Fibroblast of pulmonary artery (primary cell): ENCODE data around the gene DENND1A.

Experiments
- DNase-seq: peaks from one replicate; pipeline ENCODE4 v3.0.0-alpha.2; 2010; ENCODE audit warnings: low read depth
- H3K4me3 ChIP-seq: replicated peaks from 2 replicates; pipeline ENCODE4 v1.5.1; 2011; ENCODE audit warnings: low read depth, mild to moderate bottlenecking, control low read depth, low read length, moderate library complexity
- TF ChIP-seq, protein P1 (sequence below): IDR thresholded peaks from 2 replicates; pipeline ENCODE4 v1.5.1; 2011; ENCODE audit warnings: mild to moderate bottlenecking, control low read depth, low read length, inconsistent platforms; ENCODE audit errors: missing control alignments

Gene DENND1A

DNA sequence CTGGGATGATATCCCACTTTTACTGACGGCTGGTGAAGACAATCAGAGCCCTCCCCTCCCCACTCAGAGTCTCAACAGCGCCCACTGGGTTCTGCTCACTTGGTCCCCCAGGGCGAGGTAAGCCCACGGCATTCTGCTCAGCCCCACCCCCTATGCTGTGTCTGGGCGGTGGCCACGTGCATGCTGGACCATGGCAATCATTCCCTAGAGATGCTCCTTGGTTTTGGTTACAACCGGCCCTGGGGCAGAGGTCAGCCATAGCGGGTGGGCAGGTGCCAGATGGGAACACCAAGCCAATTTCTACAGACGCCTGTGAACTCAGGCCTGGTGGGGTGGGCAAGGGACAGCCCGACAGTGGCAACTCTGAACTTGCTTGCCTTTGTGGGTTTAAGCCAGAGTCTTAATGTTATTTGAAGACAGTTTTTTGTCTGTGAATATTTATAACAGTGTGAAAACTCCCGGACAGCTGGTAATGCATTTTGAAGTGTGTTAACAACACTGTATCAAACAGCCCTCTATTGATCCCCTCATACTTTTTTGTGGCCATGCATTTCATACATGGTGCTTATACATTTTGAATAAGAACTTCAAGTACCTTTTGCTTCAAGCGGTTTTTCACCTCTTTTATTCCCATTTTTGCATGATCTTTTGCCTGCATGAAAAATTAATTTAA lies 479.7 kb downstream of the DENND1A start:
- DNase-seq, result no peak
- H3K4me3 ChIP-seq, result no peak overlapping the region
- TF ChIP-seq, protein P1, sequence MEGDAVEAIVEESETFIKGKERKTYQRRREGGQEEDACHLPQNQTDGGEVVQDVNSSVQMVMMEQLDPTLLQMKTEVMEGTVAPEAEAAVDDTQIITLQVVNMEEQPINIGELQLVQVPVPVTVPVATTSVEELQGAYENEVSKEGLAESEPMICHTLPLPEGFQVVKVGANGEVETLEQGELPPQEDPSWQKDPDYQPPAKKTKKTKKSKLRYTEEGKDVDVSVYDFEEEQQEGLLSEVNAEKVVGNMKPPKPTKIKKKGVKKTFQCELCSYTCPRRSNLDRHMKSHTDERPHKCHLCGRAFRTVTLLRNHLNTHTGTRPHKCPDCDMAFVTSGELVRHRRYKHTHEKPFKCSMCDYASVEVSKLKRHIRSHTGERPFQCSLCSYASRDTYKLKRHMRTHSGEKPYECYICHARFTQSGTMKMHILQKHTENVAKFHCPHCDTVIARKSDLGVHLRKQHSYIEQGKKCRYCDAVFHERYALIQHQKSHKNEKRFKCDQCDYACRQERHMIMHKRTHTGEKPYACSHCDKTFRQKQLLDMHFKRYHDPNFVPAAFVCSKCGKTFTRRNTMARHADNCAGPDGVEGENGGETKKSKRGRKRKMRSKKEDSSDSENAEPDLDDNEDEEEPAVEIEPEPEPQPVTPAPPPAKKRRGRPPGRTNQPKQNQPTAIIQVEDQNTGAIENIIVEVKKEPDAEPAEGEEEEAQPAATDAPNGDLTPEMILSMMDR, result no peak

DNA sequence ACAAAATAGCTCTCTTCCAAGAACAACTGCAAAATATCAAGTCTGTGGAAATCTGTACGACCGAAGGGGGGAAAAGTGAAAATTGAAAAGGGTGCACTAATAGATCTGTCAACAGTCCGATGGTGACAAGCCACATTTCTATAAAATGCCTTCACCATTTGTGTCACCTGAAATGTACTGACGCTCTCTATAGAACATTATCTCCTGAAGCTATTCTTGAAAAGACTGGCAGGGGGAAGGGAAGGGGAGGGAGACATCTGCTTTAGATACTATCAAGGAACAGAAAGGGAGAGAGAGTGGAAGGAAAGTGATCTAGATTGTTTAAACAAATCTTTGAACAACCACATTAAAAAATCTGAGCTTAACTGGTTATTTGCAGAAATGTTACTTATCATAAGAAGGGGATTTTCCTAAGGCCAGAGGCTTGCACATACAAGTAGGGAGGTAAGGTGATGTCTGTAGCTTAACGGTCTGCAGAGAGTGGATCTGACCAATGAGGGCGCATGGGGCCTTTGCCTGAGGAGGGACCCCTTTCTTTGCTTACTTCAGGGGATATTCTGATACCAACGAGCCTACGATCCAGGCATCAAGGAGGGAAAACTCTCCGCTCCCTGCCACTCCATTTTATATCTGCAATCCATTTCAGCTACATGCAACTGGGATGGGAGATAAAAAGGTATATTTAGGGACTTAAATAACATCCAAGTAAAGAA lies 481.8 kb downstream of the DENND1A start:
- H3K4me3 ChIP-seq, result no peak overlapping the region
- no peak for DNase-seq
- TF ChIP-seq, protein P1, result no peak

DNA sequence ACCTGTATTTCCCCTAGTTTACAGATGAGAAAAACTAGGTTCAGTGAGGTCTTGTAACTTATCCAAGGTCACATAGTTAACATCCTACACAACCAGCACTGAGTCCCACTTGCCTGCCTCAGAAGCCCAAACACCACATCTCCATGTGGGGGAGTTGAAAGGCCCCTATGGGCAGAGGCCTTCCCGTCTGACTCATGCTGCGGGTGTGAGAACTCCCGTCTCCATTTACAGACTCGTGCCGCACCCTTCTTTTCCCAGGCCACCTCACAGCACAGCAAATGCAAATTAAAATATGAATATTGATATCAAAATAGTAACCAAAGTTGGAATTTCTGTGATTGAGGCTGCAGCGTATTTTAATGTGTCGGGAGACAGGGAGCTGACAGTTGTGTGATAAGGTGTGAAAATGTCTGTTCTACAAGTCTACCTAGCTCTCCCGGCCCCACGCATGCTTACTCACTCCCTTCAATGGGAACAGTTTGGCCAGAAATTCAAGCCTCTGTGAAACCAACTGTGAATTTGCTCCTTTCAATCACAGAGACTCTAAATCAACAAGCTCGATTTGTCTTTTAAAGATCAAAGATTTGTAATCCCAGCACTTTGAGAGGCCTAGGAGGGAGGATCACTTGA lies 483.8 kb downstream of the DENND1A start:
- no peak overlapping the region for H3K4me3 ChIP-seq
- TF ChIP-seq, protein P1, result no peak
- DNase-seq, result peak; percentile 70

DNA sequence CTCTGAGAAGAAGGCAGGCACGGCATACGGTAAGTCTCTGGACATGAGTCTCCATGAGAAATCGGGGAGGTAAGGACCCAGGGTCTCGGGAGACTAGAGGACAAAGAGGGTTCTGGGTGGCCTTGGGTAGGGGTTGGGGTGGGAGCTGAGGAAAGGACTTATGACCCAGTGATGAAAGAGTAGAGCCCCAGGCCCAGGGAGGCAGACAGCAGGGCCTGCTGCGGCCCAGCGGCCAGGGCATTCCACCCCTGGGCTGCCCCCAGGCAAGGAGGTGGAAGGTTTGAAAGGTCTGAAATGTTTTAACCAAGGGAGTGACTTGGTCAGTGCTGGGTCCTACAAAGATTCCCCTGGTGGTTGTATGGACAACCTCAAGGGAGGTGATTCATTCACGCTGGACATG lies 484.8 kb downstream of the DENND1A start:
- TF ChIP-seq, protein P1, result no peak
- DNase-seq, result no peak
- H3K4me3 ChIP-seq, result no peak overlapping the region

DNA sequence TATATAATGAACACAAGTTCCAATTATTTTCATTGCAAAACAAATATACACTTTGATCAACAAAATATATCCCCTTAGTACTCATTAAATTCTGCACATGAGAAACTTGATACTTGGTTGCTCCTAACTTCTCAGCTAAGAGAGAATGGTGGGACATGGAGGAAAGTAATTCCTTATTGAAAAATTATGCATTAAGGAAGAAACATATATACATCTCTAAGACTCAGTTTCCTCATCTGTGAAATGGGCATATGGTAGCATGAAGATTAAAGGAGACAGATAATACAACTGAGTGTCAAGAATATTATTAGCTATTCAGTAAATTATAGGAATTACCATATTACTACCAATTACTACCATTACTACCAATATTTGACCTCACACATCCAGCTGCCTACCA lies 488.2 kb downstream of the DENND1A start:
- TF ChIP-seq, protein P1, result no peak
- no peak for DNase-seq
- no peak overlapping the region for H3K4me3 ChIP-seq

DNA sequence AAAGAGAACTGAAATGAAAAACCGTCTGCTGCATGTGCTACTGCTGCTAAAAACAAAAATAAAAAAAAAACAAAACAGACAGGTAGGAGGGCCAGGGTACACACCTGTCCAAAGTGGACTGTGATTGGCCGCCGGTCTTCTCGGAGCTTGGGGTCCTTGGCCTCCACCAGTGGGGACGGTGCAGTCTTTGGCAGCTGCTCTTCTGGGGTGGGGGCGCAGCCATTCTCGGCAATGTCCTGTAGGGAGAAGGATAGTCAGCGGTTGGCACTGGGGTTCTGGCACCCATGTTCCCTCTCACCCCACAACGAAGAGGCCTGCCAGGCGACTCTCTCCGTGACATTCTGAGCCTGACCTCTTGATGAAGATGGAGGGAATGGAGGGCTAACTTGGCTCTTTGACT lies 489.7 kb downstream of the DENND1A start:
- no peak overlapping the region for H3K4me3 ChIP-seq
- no peak for DNase-seq
- TF ChIP-seq, protein P1, result no peak
